ENCODE results near the gene INAFM1.

The INAFM1 gene

GRCh38 chr19:47310819-47311218 lies 36.1 kb downstream of the INAFM1 start:
- DNase-seq, result peak; percentile 89 to 92

- DNase-seq, result no peak
Measured at GRCh38 chr19:47312366-47313006, 37.8 kb downstream of the INAFM1 start.

GRCh38 chr19:47313754-47314295 lies 39.1 kb downstream of the INAFM1 start:
- DNase-seq, result peak in 1 of 2 donors; percentile 23

- DNase-seq, result peak; percentile 98
Measured at GRCh38 chr19:47315125-47315821, 40.6 kb downstream of the INAFM1 start.

- no peak for DNase-seq
Measured at GRCh38 chr19:47316513-47316912, 41.8 kb downstream of the INAFM1 start.

- no peak for DNase-seq
Measured at GRCh38 chr19:47319923-47320871, 45.5 kb downstream of the INAFM1 start.

- DNase-seq, result peak in 1 of 2 donors; percentile 19
Measured at GRCh38 chr19:47321630-47322029, 46.9 kb downstream of the INAFM1 start.

GRCh38 chr19:47322058-47322457 lies 47.4 kb downstream of the INAFM1 start:
- DNase-seq, result peak; percentile 88 to 89

- no peak for DNase-seq
Measured at GRCh38 chr19:47323409-47323808, 48.7 kb downstream of the INAFM1 start.

- DNase-seq, result peak in 1 of 2 donors; percentile 45
Measured at GRCh38 chr19:47323872-47324271, 49.2 kb downstream of the INAFM1 start.

GRCh38 chr19:47324502-47324901 lies 49.8 kb downstream of the INAFM1 start:
- peak; percentile 93 to 95 for DNase-seq

All from inflammatory macrophage (primary cell).